ENCODE results near the gene PNCK. TPM values are rescaled to one million over a fixed set of nuclear protein-coding genes. Genes with fewer than 3 reads are reported as not detected.
"Not testable (repeated sequence)": the region's sequence is repeated elsewhere in the genome, so short reads cannot be mapped to it uniquely, and the experiment has no call there.

PNCK gene
- total RNA-seq, 1 donor from 2014 or later = not detected

GRCh38 chrX:153686711-153687110, 13.1 kb upstream of the PNCK start:
- intact Hi-C loops (cut with micrococcal nuclease) = no loop called here

DNA sequence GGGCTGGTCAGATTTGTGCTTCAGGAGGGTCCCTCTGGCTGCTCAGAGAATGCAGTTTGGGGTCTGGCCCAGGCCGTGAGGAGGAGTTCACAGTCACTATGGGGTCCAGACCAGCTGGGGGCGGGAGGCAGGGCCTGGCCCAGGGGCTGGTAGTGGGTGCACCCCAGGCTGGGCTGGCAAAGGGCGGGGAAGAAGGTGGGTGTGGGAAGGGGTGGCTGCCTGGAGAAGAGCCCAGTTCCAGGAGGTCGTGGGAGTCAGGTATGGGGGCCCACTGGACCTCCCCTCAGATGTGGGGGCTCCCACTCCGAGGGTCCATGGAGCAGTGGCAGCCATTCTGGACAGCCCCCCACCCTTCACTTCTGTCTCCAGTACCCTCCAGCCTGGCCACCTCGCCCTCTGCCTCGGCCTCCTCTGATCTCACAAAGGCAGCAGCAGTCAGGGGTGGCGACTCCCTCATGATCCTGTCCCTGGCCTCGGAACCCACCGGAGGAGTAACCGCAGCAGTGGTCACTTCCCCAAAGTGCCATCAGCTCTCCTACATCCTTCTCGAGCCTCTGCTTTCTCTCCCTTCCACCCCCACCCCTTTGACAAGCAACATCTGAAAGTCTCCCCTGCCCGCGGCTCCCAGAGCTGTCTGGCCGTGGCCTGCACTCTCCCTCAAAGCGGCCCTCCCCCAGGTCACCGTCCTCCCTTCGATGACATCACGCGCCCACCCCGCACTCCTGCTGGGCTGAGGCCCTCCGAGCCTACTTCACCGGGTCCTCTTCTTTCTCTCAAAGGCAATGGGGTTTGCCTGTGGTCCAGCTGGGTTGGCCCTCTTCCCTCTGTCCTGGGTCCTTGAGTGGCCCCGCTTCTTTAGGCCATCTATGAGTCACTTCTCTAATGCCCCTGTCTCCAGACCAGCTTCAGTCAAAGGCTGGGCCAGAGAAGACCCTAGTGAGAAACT, 12.4 kb upstream of the PNCK start:
- intact Hi-C loops (cut with micrococcal nuclease) = no loop called here

DNA sequence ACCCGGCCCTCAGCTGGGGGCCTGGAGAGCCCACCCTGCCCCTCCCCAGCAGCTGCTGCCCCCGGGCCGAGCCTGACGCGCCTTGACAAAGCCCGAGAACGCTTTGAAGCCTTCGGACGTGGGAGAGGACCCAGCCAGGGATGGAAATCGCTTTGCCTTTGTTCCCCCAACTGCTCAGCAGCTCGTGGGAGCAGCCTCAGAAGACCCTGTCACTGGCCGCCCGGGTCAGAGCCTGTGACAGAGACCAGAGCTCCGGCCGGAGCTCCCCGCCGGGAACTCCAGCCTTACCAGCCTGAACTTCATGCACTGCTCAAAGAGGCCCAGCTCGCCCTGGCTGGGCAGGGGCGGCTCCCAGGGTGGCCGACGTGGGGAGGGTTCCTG, 11.5 kb upstream of the PNCK start:
- intact Hi-C loops (cut with micrococcal nuclease) = no loop called here

DNA sequence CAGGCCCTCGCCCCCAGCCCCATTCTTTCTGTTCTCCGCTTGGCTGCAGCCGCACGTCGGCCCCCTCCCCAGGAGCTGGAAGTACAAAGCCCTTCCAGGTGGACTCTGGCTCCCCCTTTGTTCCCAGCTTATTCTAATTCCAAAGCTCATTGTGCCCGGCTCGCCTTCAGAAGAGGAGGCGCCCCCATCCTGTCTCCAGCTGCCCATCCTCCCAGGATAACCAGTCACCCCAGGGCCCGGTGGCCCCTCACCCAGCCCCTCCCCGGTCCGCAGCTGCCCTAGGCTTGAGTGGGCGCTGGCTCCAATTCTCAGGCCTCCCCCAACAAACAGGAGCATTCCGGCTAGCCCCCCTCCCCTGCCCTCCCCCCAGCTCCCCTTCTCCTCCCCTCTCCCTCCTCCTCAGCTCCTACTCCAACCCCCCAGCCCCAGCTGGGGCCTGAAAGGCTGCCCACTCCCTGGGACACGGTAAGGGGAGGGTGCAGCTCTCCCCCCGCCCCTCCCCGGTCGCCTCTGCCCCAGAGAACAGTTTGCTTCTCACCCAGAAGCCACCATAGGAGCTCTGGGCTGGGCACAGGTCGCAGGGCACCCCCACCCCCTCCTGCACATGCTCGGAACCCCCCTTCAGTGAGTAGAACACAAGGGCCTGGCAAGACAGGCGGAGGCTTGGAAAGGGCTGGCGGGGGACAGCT, 11.0 kb upstream of the PNCK start:
- intact Hi-C loops (cut with micrococcal nuclease) = no loop called here

- intact Hi-C loops (cut with micrococcal nuclease) = not testable (repeated sequence)
Measured at GRCh38 chrX:153683486-153683885, 9.9 kb upstream of the PNCK start.

GRCh38 chrX:153681175-153681574, 7.6 kb upstream of the PNCK start:
- intact Hi-C loops (cut with micrococcal nuclease) = no loop called here

DNA sequence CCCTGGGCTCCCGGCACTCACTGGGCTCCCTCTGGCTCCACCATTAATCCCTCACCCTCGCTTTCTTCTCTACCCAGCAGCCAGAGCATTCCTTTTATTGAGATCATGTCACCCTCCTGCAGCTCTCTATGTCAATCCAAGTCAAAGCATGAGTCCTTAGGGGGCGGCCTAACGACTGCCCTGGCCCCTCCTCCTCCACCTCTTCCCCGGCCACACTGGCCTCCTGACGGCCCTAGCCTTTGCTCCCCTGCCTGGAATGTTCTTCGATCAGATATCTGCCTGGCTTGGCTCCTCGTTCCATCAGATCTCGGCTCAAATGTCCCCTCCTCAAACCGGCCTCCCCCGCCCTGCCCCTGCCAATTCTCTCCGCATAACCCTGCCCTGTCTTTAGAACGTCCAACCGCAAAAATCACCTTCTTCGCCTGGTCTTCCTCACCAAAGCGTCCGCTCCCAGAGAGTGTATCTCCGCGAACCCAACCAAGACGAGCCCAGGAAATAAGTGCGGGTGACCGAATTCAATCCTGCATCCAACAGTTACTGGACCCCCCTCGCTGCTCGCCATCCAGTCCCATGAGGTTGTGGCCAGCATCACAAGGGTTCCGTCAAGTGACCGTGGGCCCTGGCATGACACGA, 722 bp upstream of the PNCK start:
- intact Hi-C loops (cut with micrococcal nuclease) = no loop called here

DNA sequence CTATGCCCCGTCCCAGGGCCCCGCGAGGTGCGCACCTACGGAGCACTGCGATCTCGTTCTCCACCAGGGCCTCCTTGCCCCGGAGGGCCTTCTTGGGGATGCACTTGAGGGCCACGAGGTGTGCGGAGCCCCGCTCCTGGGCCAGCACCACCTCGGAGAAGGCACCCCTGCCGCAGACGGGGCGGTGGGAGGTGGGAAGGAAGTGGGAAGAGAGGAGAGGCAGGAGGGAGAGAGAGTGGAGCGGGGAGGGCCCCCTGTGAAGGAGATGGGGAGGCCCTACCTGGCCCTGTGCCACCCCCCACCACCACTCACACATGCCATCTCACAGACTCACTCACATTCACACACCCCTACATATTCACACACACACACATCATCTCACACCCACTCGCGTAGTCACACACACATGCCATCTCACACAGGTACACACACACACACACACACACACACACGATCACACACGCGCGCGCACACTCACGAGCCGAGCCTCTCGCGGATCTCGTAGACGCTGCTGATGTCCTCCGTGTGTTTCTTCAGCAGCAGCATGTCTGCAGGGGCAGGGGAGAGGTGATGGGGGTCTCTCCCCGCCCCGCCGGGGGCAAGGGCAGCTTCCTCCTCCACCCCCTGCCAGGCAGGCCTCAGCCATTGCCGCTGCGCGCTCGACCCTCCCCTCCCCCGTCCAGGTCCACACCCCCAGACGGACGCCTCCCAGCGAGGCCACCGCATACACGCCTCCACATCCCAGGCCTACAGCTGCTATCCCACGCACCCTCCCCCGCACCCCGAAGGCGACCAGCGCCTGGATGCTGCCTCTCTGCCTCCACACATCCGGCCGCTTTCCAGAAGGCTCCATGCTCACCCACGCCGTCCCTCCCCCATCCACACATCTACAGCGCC, 834 bp downstream of the PNCK start:
- intact Hi-C loops (cut with micrococcal nuclease) = no loop called here

- intact Hi-C loops (cut with micrococcal nuclease) = no loop called here
Measured at GRCh38 chrX:153671589-153672530, 1.8 kb downstream of the PNCK start.

GRCh38 chrX:153670748-153671588, 2.6 kb downstream of the PNCK start:
- intact Hi-C loops (cut with micrococcal nuclease) = no loop called here

DNA sequence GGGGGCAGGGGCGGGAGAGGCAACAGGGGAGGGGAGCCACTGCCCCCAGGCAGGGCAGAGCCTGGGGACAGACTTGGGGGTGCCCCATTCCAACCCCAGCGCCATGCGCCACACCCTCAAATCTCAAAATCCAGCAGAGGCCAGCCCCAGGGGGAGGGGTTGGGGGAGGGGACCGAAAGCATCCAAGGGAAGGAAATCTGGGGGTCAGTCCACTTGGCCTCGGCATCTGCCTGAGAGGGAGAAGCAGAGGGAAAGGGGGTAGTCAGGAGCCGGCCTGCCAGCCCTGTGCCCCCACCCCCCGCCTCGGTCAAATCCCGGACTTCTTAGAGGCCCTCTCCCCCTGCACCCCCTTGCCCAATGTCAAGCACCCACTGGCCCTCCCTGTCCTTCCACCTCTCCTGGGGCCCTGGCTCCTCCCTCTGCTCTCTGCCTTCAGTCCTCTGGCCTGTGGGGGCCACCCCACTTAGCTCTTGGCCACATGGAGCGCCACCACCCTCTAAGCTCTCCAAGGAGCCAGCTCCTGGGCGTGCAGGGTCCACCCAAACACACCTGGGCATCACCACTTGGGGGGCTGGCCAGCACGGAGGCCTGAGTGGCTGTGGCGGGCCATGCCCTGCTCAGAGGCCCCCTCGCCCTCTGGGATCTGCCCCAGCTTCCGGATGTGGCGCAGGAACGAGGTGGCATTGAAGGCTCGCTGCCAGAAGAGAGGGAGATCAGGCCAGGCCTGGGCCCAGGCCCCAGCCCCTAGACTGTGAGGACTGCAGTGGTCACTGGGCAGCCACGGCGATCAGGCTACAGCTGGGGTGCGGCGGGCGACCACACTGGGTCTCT, 3.5 kb downstream of the PNCK start:
- intact Hi-C loops (cut with micrococcal nuclease) = loop anchor here (1.0 to 5.0 kb wide), 6 partner anchors 59 to 729 kb away; partner anchors contain the start of gene HAUS7

DNA sequence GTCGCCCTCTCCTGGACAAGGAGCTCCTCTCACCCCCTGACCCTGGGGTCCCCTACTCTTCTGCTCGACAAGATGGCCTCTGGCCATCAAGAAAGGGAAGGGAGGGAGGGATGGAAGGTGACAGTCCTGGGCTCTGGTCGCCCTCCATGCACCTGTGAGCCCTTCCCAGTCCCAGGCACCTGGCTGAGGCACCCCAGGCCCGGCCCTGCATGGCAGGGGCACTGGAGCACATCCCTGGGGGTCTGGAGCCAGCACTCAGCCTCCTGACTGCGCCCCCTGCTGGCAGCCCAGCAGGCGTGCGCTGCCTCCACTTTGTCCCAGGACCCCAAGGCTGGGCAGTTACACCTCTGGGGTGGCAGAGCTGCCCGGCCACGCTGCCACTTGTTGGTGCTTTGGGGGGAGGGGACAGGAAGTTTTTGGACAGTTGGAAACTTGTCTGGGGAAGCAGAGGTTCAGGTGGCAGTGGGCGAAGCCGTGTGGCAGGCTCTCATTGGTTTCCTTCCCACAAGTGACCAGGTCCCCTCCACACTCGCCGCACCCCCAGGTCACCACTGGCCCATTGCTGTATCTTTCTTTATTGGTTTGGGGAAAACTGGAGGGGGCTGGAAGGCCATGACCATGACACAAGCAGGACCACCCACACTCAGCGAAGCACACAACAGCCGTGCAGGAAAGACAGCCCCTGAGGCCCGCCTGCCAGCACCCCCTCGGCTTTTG, 4.3 kb downstream of the PNCK start:
- intact Hi-C loops (cut with micrococcal nuclease) = loop anchor here (1.0 to 5.0 kb wide), 6 partner anchors 59 to 728 kb away; partner anchors contain the start of gene HAUS7

- intact Hi-C loops (cut with micrococcal nuclease) = loop anchor here (1.0 to 5.0 kb wide), 7 partner anchors 58 to 727 kb away; partner anchors contain the start of gene HAUS7
Measured at GRCh38 chrX:153668423-153669173, 5.0 kb downstream of the PNCK start.

- intact Hi-C loops (cut with micrococcal nuclease) = loop anchor here (1.0 to 5.0 kb wide), 6 partner anchors 57 to 711 kb away; partner anchors contain the start of gene HAUS7
Measured at GRCh38 chrX:153667956-153668396, 5.6 kb downstream of the PNCK start.

DNA sequence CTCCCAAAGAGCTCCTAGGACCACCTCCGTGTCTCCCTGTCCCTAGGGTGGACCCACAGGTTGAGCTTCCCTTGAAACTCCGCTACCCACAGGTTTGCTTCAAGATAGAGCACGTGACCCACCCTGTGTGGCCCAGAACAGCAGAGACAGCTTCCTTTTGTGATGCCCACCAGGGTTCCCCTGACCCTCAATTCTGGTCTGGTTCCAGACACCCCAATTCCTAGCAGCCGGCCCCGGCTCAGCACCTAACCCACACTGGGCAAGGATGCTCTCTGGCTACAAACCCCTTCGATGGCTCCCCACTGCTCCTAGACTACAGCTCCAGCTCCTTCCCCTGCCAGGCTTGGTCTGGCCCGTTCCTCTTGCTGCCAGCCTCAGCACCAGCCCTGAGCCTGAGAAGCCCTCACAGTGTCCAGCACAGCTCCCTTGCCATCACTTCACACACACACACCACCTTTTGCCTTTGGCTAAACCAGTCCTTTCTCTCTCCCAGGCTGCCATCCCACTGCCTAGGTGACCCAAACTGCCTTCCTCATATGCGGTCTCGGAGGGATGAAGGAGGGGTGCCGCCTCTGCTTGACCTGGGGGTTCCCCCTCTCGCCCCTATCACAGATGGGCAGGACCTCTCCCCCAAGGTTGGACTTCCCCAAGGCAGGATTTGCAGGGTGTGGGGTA, 6.2 kb downstream of the PNCK start:
- intact Hi-C loops (cut with micrococcal nuclease) = loop anchor here (5.0 kb wide), 1 partner anchor 710 kb away; no protein-coding TSS in a partner anchor
